ENCODE results near the gene FSTL4.

GRCh38 chr5:133399247-133399891, 213.0 kb downstream of the FSTL4 start:
- no peak for TF ChIP-seq RXRA (IDR thresholded peaks at IDR 0.05)
- no peak for TF ChIP-seq JUND (IDR thresholded peaks at IDR 0.05)

Data from liver (tissue), 2 donors.